GM21367 (cell line): ENCODE data around the gene TSEN15.

ENCODE experiments used
- ATAC-seq: cut with Tn5 transposase; IDR thresholded peaks from one replicate; pipeline ENCODE4 v1.9.1; 2021; ENCODE audit not compliant: unreplicated experiment

Gene TSEN15

DNA sequence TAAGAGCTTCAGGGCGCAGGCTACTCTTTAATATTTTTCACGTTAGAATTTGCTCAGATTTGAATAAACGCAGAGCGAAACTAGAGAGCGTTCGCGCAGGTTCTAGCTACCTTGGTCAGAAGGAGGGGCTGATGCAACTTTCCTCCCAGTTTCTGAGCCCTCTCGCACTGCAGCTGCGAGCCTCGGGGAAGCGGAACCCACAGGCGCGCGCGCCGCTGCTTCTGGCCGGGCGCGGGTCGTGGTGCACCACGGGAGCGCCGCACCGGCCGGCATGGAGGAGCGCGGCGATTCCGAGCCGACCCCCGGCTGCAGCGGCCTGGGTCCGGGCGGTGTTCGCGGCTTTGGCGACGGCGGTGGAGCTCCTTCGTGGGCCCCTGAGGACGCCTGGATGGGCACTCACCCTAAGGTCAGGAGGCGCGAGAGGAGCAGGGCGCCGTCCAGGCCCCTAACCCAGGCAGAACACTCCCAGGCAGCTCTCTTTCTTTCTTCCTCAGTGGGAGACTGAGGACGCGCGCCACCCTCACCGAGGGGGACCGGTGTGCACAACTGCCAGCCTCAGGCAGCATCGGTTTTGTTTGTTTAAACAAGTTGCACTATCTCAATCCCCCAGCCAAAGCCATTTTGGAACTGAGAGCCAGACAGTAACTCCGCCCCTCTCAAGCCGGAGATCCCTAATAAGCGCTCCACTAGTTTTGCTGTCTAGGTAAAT, at the start of gene TSEN15:
Gene TSEN15, plus strand, starts transcription at position 246 of the 709 bp plus-strand sequence. Its CDS starts 26 bp downstream, at position 272.
- peak; percentile 98 for ATAC-seq

DNA sequence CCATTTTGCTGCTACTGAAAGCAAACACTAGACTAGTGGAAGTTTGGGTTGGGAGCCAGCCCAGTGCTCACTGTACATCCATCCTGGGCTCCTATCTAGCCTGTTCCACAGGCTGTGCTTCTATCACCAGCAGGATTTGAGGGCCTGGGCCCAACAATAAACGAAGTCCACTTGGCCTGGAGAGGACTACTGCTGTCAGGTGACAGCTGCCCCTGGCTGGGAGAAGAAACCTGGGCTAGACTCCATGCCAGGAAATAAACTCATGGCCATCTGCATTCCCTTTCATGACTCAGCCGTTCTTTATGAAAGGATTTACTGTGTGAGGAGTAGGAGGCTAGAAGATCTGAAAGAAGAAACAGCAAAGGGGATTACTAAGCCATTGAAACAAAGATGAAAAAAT, 49.5 kb upstream of the TSEN15 start:
- ATAC-seq: no peak

DNA sequence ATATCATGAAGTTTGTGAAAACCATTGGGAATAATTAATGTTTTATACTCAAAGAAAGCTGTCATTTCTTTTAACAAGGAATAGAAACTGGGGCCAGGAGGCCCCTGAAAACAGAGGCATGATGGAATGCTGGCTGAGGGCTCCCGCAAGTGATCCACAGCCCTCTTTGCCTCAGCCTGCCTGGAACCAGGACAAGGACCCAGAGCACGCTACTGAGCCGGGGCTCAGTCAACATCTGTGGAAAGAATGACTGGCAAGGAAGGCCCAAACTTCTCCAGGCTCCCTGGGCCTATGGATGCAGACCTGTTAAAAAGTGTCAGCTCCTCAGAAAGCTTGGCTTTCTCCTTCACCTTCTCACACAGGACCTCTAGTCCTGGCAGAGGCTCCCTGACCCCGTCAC, 46.6 kb upstream of the TSEN15 start:
- ATAC-seq: no peak

DNA sequence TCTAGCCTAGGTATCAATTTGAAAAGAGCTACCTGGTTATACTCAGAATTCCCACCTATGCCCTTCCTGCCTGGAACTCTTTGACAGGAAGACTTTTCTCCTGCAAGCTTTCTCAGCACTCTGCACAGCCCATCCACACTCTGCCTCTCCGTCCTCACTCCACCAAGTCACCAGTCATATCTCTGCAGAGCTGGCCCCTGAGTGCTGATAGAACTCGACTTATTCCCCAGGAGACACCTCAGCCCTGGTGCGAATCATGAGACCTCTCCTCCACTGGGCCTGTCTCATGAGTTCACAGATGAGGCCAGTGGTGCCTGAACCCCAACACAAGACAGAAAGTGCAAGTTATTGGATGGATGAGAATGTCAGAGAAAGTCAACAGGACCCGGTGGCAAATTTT, 46.0 kb upstream of the TSEN15 start:
- no peak for ATAC-seq

DNA sequence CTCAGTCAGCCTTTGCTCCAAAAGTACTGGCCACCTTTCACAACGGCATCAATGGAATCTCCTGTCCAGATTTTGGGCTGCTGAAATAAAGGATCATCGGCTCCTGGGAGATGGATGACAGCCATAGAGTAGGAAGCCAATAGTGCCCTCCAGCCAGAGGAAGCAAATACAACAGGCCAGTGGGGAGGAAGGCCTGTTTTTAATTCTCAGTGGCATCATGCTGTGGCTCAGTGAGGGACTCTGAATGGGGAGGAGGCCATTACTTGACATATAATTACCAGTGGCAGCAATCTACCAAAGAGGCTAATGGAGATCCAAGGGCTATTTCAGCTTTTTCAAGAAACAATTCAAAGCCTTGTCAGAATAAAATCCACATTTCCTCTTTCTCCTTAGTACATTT, 40.7 kb upstream of the TSEN15 start:
- ATAC-seq: no peak

DNA sequence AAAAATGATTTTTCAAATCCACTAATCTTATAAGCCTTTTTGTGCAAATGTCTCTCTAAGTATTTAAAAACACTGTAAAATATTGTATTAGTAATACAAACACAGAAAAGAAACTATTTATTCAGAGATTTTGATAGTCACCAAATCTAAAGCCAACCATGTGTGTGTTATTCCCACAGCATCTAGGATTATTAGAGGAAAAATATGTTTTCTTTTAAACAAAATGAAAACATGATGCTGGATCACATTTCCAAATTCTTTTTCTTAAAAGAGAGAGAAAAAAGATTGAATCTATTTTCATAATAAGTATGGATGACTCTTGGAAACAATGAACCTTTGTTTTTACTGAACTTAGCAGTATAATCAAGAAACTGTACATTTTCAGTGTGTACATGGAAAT, 39.3 kb upstream of the TSEN15 start:
- ATAC-seq: no peak

DNA sequence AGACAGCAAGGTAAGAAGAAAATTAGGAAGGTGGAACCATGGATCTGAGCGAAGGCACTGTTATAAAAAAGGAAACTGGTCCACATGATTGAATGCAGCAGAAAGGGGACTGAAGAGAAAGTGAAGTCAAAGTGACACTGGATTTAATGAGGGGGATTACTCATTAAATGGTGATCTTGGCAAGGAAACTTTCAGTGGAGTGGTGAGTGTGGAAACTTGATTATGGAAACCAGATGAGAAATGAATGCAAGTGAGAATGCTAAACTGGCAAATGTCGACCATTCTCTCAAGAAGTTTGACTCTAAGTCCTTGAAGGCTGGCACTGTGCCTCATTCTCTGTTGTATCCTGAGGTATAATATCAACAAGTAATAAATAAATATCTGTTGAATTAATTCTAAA, 37.3 kb upstream of the TSEN15 start:
- ATAC-seq: no peak

DNA sequence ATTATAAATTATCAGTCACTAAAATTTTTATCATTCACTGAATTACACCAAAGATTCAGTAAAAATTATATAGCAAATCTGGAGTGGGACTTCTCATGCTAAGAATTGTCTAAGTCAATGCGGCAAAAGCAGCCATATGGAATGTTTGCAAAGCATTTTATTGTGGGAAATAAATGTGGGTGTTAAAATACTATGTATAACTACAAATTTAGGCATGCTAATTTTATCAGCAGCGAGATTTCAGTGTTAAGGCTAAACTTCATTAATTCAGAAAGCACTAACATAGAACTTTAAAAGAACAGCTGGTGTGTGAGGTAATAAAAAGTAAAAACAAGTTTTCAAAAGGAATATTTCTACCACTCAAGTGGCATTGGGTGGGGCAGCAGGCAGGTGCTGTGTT, 35.4 kb upstream of the TSEN15 start:
- ATAC-seq: no peak

DNA sequence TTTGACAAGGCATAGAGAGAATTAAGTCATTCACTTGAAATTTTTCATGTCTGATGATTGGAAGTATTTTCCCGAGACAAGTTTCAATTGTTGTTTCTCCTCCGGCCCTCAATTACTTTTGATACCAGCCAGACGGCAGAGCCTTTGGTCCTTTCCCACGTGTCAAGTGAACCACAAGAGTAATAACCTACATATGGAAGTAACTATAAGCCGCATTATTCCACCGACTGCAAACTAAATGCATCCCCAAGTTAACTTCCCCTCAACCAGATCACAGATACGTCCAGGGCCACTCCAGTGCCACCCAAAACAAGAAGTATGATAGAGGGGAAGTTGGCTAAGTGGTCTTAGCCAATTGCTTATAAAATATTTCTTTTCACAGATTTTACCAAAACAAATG, 34.2 kb upstream of the TSEN15 start:
- ATAC-seq: no peak

DNA sequence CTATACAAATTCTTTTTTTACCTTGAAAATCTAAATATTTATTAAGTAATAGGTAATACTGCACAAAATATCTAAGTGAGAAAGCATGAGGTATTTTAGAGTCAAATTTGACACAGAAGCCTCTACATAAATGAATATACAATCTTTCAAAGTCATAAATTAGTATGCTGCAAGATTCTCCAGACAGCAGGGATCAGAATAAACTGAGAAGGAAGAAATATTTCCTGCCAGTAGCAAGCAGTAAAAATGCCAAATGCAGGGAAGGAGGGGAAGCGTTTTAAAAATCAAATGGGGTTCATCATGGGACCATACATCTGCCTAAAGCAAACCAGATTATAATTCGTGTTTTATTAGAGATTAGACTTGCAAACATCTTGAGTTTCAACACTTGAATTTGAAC, 32.9 kb upstream of the TSEN15 start:
- no peak for ATAC-seq

DNA sequence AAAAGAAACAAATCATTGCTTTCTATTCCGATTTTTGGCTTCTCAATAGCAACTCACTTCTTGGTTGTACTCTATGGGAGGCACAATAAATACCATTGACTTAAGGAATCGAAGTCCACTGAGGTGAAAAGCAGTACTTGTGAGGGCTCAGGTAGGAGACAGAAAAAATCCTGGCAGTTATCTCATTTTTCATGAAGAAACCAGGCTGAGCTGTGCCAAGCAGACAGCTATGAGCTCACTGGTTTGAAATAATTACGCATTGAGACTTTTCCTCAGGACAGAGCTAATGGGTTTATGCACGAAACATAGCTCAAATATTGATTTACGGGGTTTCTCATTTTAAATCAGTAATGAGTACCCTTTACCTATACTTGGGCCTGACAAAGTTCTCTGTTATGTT, 32.5 kb upstream of the TSEN15 start:
- no peak for ATAC-seq

DNA sequence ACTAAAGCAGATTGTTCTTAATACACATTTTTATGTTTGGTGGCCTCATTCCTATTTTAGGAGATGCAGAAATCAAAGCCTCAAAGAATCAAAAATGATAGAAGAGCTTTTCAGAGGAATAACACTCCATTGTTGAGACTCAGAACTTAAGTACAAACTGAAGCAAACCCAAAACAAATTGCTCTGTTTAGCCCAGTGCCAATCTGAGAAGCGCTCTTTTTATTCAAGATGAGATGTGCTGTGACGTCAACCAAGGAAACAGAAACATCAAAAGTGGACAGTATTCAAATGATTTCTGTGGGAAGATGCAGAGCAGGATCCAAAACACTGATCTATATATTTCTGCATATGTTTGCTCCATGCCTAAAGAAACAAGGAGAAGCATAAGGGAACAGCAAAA, 32.0 kb upstream of the TSEN15 start:
- ATAC-seq: no peak

DNA sequence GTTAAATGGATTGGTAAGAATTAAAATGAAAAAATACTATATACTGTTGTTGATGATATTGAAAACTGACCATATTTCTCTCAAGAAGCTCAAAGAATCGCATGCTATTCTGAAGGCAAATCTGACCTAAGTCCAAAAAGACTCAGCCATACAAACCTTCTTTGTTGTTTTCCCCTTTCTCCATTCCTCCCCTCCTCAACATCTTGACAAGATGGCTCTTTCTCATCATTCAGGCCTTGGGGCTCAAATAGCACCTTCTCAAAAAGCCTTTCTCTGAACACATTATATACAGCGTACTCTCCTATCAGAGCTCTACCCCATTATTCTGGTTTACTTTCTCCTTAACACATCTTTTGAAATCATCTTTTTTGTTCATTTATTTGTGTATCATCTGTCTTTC, 31.2 kb upstream of the TSEN15 start:
- ATAC-seq: no peak

DNA sequence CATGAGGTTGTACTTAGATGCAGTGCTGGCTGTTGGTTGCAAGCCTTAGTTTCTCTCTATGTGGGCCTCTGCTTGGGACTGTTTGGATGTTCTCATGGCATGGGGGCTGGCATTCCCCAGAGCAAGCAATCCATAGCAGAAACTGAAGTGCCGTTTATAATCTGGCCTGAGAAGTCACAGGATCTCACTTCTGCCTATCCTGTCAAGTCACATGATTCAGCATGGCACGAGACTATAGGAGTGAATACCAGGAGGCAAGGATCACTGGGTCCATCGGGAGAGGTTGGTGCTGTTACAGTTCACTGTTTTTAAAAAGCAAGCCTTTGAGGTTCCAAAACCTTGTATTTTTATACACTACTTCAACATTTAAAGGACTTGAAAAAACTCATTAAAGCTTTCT, 30.7 kb upstream of the TSEN15 start:
- no peak for ATAC-seq

DNA sequence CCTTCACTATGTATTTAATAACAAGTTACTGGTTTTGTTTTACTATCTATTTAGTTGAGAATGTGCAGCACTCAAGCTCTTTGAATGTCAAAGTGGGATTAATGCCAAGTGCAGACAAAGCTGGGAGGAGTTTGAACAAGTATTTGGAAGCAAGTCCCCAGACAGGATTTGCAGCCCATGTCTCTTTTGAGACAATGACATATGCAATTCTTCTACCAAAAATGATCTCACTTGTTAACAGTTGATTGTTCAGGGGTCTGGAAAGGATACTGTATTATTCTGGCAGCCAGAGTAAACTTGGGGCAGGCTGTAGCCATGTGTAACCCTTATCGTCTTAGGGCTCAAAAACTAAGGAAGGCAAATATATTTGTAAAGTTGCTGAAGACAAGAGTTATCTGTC, 29.8 kb upstream of the TSEN15 start:
- ATAC-seq: no peak

DNA sequence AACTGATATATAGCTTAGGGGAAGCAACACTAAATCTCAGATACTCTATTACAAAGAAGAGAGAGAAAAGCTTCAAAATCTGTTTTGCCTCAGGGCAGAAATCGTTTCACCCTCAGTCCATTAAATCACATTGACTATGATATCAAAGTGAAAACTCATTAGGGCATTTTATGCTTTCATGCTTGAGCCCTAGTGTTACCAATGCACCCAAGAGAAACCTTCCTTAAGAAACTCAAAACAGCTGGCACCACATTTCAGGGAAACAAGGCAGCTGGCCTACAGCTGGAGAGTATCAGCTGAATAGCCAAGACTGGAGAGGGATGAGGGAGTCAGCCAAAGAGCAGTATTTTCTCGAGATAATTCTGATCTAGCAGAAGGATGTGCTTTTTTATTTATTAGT, 28.9 kb upstream of the TSEN15 start:
- no peak for ATAC-seq

DNA sequence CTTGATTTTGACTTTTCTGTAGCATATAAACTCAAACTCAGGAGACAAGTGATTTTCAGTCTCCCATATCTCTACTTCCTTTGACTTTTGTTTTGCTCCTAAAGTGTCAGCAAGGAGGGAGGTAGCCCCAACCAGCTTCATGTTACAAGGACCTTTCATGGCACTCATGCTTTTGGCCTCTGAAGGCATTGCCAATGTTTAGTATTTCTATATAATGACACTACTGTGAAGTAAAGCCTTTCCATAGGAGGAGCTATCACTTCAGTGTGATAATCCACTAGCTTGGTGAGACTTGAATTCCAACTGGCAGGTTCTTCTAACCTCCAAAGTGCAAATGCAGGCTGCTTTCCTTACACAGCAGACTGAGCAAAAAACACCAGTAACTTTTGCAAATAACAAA, 28.4 kb upstream of the TSEN15 start:
- no peak for ATAC-seq

DNA sequence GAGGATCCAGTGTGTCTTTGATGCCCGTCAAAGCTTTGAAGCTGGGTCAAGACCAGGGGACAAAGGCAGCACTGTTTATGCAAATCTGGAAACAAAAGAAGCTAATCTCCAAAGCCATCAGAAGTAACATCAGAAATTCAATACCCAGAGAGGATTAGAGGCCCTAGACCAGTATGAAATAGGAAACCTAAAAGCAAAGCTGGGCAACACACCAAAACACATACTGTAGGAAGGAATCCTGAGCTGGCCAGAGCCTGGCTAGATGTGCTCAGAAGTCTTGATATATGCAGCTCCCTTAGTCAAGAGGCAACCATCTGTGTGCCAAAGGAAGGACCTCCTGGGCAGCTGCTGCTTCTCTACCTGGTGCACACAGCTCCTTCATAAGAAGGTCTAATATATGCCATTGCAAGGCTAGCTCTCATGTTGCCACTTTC, 26.3 kb upstream of the TSEN15 start:
- ATAC-seq: no peak

DNA sequence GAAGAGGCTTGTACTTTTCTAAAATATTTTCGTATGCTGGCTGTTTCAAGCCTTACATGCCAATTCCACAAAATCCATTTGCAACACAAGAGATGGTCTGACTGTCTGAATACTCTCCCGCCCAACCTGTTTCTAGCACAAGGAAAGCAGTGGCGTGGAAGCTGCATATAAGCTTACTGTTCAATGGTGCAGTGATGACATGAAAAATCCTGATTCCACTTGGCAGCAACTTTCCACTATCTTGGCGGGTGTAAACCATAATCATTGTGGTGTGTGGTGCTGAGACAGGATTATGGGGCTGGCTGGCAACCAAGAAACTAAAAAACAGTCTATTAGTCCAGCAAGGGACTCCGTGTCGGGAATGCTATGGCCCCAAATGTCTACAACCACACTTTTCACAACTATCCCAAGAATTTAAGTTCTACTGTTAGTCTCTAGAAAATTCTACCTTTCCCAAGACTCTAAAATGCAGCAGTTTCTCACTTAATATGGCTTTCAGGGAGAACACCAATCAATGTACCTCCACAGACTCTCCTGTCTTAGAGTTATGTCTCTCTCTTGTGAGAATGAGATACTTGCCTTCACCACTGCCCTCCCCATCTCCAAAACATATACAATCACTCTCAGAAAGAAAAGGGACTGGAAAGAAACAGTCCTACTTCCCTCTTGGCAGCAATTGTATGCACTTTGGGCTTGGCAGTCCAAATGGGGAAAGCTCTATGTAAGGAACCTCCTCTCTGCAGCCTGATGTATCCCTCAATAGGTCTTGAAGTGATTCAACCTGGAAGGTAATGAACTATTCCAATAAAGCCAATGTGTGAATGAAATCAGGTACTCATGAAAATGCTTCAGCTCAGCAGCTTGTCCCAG, 23.5 kb upstream of the TSEN15 start:
- no peak for ATAC-seq

DNA sequence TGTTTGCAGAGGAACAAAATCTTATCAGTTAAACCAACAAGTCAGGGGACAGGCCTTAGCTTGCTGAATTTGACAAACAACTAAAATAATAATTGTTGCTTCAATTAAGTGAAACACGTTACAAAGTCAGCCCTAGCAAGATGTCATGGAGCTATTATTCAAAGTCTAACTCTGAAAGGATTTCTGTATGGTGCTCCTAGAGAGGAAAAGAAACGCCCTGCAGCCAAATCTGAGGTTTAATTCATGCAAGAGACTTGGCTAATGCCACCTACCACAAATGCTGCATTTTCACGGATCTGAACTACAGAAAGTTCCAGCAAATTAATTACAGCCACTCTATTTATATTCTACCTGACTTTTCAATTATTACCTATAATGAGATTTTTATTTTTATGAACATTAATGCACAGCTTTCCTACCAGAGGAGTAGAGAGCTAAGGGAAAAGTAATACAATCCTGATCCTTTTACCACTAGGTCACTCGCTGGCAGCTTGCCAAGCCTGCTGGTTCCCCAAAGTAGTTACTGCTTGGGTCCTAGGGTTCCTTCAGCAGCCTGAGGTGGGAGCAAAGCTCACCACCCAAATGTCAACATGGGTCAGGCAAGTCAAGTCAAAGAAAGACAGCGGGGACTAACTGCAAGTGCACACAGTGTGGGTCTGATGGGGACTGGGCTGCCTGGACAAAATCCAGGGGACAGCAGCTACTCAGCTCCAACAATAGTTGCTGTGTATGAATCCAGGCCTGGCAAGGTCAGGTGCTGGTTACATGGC, 22.5 kb upstream of the TSEN15 start:
- ATAC-seq: no peak

DNA sequence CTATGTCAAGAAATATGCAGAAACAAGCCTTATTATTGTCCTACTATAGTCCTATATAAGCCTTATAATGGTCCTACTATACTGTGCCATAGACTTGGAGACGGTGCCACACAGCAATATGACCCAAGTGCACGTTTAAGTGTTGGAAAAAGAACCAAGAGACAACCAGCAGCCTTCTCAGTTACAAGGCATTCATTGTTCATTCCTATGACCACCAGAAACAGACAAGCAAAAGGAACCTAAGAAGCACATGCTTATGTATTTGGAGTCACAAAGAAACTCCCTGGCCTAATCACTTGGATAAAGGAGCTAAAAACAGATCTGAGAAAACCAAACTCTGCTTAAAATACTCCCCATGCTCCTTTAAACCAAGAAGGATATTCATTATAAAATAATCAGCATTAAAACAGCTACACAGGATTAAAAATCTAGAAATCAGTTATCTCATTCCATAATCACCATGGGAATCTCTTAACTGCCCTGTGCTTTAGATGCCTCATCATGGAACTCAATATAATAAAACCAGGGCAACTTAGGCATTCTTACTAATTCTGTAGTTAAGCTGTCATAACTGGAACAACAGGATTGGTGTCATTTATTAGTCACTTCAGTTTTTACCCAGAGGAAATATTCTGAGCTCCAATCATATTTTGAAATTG, 21.0 kb upstream of the TSEN15 start:
- ATAC-seq: no peak
